Measurements from ENCODE around the gene PLA1A. TPM values are rescaled to one million over a fixed set of nuclear protein-coding genes. Genes with fewer than 3 reads are reported as not detected.

PLA1A gene
- total and polyA plus RNA-seq, 2 donors (not counting 1 experiment from before 2014, with no cell fraction given): 0.27 to 0.28 TPM

GRCh38 chr3:119559441-119559963 is 38.2 kb upstream of the PLA1A start, which contains the start of gene CD80:
CD80 (minus strand) TSS chr3:119559614; CDS start chr3:119557728, 1,886 bp downstream.
- Mint-ChIP-seq H3K27ac (peak within 1 kb of the TSS; percentile 91), H3K4me1 (peaks cover 80% of the 10 kb centered on the region), H3K9me3 (ENCODE audit: insufficient read depth) (no peaks in the 10 kb centered on the region), H3K4me3 (peak within 1 kb of the TSS; percentile 75), H3K27me3 (no peaks in the 10 kb centered on the region)
- Histone ChIP-seq H3K9me3 (ENCODE audit: control extremely low read depth in 1 of 3, control insufficient read depth in 2 of 3, insufficient read depth in 1 of 3, low read length in 2 of 3) (no peaks in the 10 kb centered on the region), H4K20me1 (ENCODE audit: control insufficient read depth, insufficient read depth, low read length, poor library complexity, severe bottlenecking) (no peaks in the 10 kb centered on the region), H3K4me2 (replicated peaks; ENCODE audit: low read depth, low read length, poor library complexity, severe bottlenecking) (peak within 1 kb of the TSS; percentile 70), H3K36me3 (replicated peaks in 1 of 2; ENCODE audit: control extremely low read depth in 1 of 2, control insufficient read depth in 1 of 2, extremely low read depth in 1 of 2, insufficient read depth in 2 of 2, low read length in 1 of 2) (no peaks in the 10 kb centered on the region), H3K27me3 (replicated peaks in 1 of 4; ENCODE audit: control extremely low read depth in 1 of 4, control insufficient read depth in 3 of 4, insufficient read depth in 4 of 4, low read length in 3 of 4) (no peaks in the 10 kb centered on the region), H3K79me2 (ENCODE audit: control insufficient read depth, insufficient read depth, low read length) (peaks cover 24% of the 10 kb centered on the region), H3K4me3 (ENCODE audit: control extremely low read depth in 1 of 5, extremely low read depth in 1 of 5, insufficient read depth in 1 of 5, low read depth in 2 of 5, low read length in 4 of 5) (peak within 1 kb of the TSS in 4 of 5 experiments; percentile 42 to 71 (median 60)), H3K27ac (ENCODE audit: low read length in 2 of 2) (peak within 1 kb of the TSS; percentile 71 to 92), H2AFZ (ENCODE audit: insufficient read depth, low read depth, low read length, poor library complexity, severe bottlenecking) (peak within 1 kb of the TSS; percentile 66), H3K9ac (ENCODE audit: low read length) (peak within 1 kb of the TSS; percentile 76), H3K4me1 (ENCODE audit: control insufficient read depth in 2 of 2, insufficient read depth in 2 of 2, low read length in 2 of 2) (peaks cover 49 to 71% of the 10 kb centered on the region in 2 donors)
- ATAC-seq (ENCODE audit: low read depth): peak; percentile 60
- TF ChIP-seq CTCF (IDR thresholded peaks at IDR 0.05) (peak; percentile 58), EZH2 (IDR thresholded peaks at IDR 0.05; ENCODE audit: borderline replicate concordance, insufficient read depth, low read depth, low read length, poor library complexity, severe bottlenecking) (no peak)
- ChIA-PET CTCF (interaction anchor here (0.9 to 3.7 kb wide), 17 partner anchors 9 to 284 kb away, joined by 3 to 16 read pairs (median 4); partner anchors contain the start of genes TIMMDC1 and TMEM39A), POLR2A (interaction anchor here (0.6 to 1.7 kb wide), 6 partner anchors 16 to 95 kb away, joined by 4 to 14 read pairs (median 5); partner anchors contain the start of genes ADPRH, TIMMDC1 and TMEM39A)
- intact Hi-C loops (cut with micrococcal nuclease): loop anchor here (1.0 to 10.0 kb wide), 10 partner anchors 8 to 535 kb away; partner anchors contain the start of genes GSK3B, PLA1A, TIMMDC1 and TMEM39A
- WGBS (ENCODE audit: insufficient coverage): 33% methylated on average over 1 of the region's 7 CpGs
- DNase-seq: peak; percentile 85

- Histone ChIP-seq H3K4me1 (ENCODE audit: control insufficient read depth in 2 of 2, insufficient read depth in 2 of 2, low read length in 2 of 2) (peaks cover 42 to 65% of the 10 kb centered on the region in 2 donors), H3K4me2 (replicated peaks; ENCODE audit: low read depth, low read length, poor library complexity, severe bottlenecking) (peak overlapping the region; percentile 70), H3K4me3 (ENCODE audit: control extremely low read depth in 1 of 5, extremely low read depth in 1 of 5, insufficient read depth in 1 of 5, low read depth in 2 of 5, low read length in 4 of 5) (peak overlapping the region in 3 of 5 experiments; percentile 18 to 38 (median 25)), H3K9ac (ENCODE audit: low read length) (peak overlapping the region; percentile 76), H3K9me3 (ENCODE audit: control extremely low read depth in 1 of 3, control insufficient read depth in 2 of 3, insufficient read depth in 1 of 3, low read length in 2 of 3) (no peaks in the 10 kb centered on the region), H3K27me3 (replicated peaks in 1 of 4; ENCODE audit: control extremely low read depth in 1 of 4, control insufficient read depth in 3 of 4, insufficient read depth in 4 of 4, low read length in 3 of 4) (no peaks in the 10 kb centered on the region), H4K20me1 (ENCODE audit: control insufficient read depth, insufficient read depth, low read length, poor library complexity, severe bottlenecking) (no peaks in the 10 kb centered on the region), H2AFZ (ENCODE audit: insufficient read depth, low read depth, low read length, poor library complexity, severe bottlenecking) (peak overlapping the region; percentile 66), H3K36me3 (replicated peaks in 1 of 2; ENCODE audit: control extremely low read depth in 1 of 2, control insufficient read depth in 1 of 2, extremely low read depth in 1 of 2, insufficient read depth in 2 of 2, low read length in 1 of 2) (no peaks in the 10 kb centered on the region), H3K27ac (ENCODE audit: low read length in 2 of 2) (peak overlapping the region; percentile 71 to 92), H3K79me2 (ENCODE audit: control insufficient read depth, insufficient read depth, low read length) (peaks cover 23% of the 10 kb centered on the region)
- POLR2A ChIA-PET: interaction anchor here (0.6 to 1.7 kb wide), 4 partner anchors 16 to 62 kb away, joined by 4 to 5 read pairs (median 4); partner anchors contain the start of genes ADPRH and TIMMDC1
- Mint-ChIP-seq H3K9me3 (ENCODE audit: insufficient read depth) (no peaks in the 10 kb centered on the region), H3K27ac (peak overlapping the region; percentile 91), H3K27me3 (no peaks in the 10 kb centered on the region), H3K4me3 (peak overlapping the region; percentile 75), H3K4me1 (peaks cover 76% of the 10 kb centered on the region)
- CTCF ChIA-PET: interaction anchor here (0.7 to 3.7 kb wide), 16 partner anchors 10 to 120 kb away, joined by 3 to 16 read pairs (median 4); partner anchors contain the start of genes TIMMDC1 and TMEM39A
- peak; percentile 48 for DNase-seq
- no peak for TF ChIP-seq EZH2 (IDR thresholded peaks at IDR 0.05; ENCODE audit: borderline replicate concordance, insufficient read depth, low read depth, low read length, poor library complexity, severe bottlenecking)
- no peak for TF ChIP-seq CTCF (IDR thresholded peaks at IDR 0.05)
- no peak for ATAC-seq (ENCODE audit: low read depth)
- intact Hi-C loops (cut with micrococcal nuclease): no loop called here
- no CpG with 5 or more reads among the region's 5 CpGs for WGBS (ENCODE audit: insufficient coverage)
These were observed 37.5 kb upstream of the PLA1A start for GRCh38 chr3:119560160-119560559.
